GM21515 (cell line): Measurements from ENCODE around the gene PGLYRP3.

Source experiments
- ATAC-seq: cut with Tn5 transposase; IDR thresholded peaks from one replicate; pipeline ENCODE4 v1.9.1; 2021; ENCODE audit not compliant: unreplicated experiment

The PGLYRP3 gene

GRCh38 chr1:153261281-153262069 lies 51.3 kb downstream of the PGLYRP3 start:
- ATAC-seq, result no peak

GRCh38 chr1:153260585-153261280 lies 52.0 kb downstream of the PGLYRP3 start:
- ATAC-seq, result no peak

GRCh38 chr1:153259387-153259786 lies 53.4 kb downstream of the PGLYRP3 start, which contains the start of gene LORICRIN:
Gene LORICRIN (plus strand): TSS chr1:153259687. CDS start chr1:153260950, 1,263 bp downstream.
- no peak for ATAC-seq

GRCh38 chr1:153253693-153254092 lies 59.1 kb downstream of the PGLYRP3 start:
- ATAC-seq, result no peak

DNA sequence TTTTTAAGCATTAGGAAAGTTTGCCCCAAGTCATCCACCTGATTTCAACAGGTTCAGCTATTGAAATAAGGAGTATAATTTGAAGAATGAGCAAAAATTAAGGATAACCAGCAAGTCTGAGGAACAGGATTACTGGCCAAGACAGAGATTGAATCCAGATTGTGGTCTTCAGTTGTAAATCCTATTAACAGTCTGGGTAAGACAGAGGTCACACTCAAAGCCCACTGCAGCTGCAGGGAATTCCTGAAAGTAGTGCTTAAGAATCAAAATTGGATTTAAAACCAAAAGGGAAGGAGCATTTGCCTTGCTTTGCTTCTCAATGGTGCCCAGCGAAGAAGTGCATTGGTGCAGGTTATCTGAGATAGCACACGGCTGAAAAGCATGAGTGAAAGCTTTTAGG lies 59.7 kb downstream of the PGLYRP3 start:
- ATAC-seq, result no peak

DNA sequence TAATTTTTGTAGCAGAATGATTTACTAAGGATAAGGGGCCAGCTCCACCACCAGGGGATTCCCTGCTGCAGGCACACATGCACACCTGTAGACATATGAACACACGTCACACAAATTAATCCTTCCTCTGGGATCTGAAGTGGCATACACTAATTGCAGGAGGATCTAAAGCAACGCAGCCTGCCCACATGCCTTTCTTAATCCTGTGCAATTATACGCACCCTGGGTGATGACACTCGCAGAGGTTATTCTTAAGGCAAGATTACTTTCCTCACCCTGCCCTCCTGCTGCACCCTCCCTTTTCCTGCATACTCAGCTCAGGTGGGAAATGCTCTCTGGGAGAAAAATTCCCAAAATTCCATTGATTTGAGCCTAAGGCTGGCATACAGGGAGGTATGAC lies 60.8 kb downstream of the PGLYRP3 start:
- no peak for ATAC-seq

- no peak for ATAC-seq
Observed at GRCh38 chr1:153251562-153251961, 61.2 kb downstream of the PGLYRP3 start.

GRCh38 chr1:153251087-153251486 lies 61.7 kb downstream of the PGLYRP3 start:
- ATAC-seq, result no peak

DNA sequence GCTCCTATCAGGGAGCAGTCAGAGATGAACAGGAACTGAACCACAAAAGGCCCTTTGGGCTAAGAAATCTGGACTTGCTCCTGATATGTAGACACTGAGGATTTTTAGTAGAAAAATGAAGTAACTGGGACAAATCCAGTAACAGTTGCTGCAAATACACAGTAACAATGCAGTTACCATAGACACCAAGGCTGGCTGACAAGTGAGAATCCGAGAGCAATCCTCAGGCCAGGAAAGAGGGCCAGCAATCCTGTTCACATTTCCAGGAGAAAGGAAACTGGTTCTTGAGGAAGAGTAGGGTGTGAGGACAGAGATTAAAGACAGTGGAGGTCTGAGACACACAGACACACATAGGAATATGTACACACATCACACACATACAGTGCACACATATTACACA lies 62.6 kb downstream of the PGLYRP3 start:
- no peak for ATAC-seq

- ATAC-seq, result no peak
Observed at GRCh38 chr1:153248176-153248879, 64.4 kb downstream of the PGLYRP3 start.
